ENCODE data around the gene H2AZ1. TPM values are rescaled to one million over a fixed set of nuclear protein-coding genes. Genes with fewer than 3 reads are reported as not detected.

H2AZ1 gene
- total and polyA plus RNA-seq, 4 donors, result 28.5 to 139 (median 103) TPM

DNA sequence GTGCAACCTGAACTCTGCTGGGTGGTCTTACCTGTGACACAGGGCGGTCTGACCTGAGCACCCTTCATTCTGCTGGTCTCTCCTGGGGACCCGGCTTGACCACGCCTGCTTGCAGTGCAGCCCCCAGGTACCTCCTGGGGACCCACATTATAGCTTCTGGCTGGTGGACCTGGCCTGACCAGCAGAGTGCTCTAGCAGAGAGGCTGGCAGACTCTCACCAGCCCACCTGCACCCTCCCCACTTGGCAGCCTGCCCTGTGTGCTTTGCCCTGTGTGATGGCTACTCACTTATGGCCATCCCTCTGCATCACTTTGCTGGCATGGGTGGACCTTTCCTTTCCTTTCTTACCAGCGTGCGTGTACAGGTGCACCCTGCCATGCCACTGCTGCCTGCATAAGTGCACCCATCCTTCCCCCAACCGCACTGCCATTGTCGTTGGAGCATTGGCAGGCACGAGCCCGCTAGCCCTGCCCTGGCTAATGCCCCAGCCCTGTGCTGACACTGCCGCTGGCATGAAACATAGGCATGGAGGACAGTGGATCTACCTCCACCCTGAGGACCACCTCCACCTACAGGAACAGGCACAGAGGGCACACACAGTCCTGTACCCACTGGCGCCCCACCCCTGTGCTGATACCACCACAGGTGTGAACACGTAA, 21.5 kb upstream of the H2AZ1 start (continued):
- TF ChIP-seq GABPA (IDR thresholded peaks at IDR 0.05 in 1 of 2, conservative IDR thresholded peaks at IDR 0.05 in 1 of 2) (no peak), REST (IDR thresholded peaks at IDR 0.05) (no peak), RXRA (IDR thresholded peaks at IDR 0.05) (no peak), NR2F2 (IDR thresholded peaks at IDR 0.05) (no peak), JUND (IDR thresholded peaks at IDR 0.05) (no peak), YY1 (IDR thresholded peaks at IDR 0.05) (no peak)

- DNase-seq (ENCODE audit: low spot score), result no peak
- Histone ChIP-seq H3K9me3 (ENCODE audit: control insufficient read depth in 4 of 4, low read length in 3 of 4) (no peaks in the 10 kb centered on the region), H3K27me3 (ENCODE audit: control insufficient read depth in 4 of 4, insufficient read depth in 4 of 4, low read length in 3 of 4) (peaks cover 0 to under 1% (median 0%) of the 10 kb centered on the region in 4 donors), H3K4me1 (ENCODE audit: control insufficient read depth in 4 of 4, insufficient read depth in 4 of 4, low read length in 3 of 4) (no peaks in the 10 kb centered on the region), H3K9ac (ENCODE audit: low read depth in 1 of 2, low read length in 2 of 2) (no peak overlapping the region), H3K36me3 (ENCODE audit: control insufficient read depth in 4 of 4, insufficient read depth in 3 of 4, low read depth in 1 of 4, low read length in 3 of 4) (no peaks in the 10 kb centered on the region), H3K27ac (ENCODE audit: low read depth in 1 of 2, low read length in 2 of 2) (no peak overlapping the region), H3K4me3 (ENCODE audit: low read depth in 1 of 3, low read length in 3 of 3) (no peak overlapping the region)
- no peak for TF ChIP-seq SP1 (IDR thresholded peaks at IDR 0.05)
- 72% methylated on average over 1 of the region's 1 CpG for WGBS
These were observed 18.3 kb upstream of the H2AZ1 start for GRCh38 chr4:99968330-99968729.

DNA sequence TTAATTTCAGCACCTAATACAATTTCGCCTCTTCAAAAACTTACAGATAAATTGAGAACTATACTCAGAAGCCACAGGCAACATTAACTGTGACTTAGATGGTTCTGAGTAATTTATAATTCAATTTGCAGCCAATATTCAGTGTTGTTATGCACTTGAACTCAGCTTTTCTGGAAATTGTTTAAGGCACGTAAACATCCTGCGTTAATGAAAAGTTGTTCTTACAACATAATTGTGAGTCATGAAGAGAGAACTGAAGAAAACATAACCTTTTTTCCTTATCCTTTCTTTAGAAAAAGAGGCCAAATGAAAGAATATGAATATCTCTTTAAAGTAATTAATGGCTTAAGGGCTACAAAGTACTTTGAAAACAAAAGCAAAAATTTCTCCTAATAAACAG, 16.6 kb upstream of the H2AZ1 start:
- no peaks in the 10 kb centered on the region for H3K36me3 ChIP-seq (ENCODE audit: control insufficient read depth in 4 of 4, insufficient read depth in 3 of 4, low read depth in 1 of 4, low read length in 3 of 4)
- no peaks in the 10 kb centered on the region for H3K4me1 ChIP-seq (ENCODE audit: control insufficient read depth in 4 of 4, insufficient read depth in 4 of 4, low read length in 3 of 4)
- H3K27ac ChIP-seq (ENCODE audit: low read depth in 1 of 2, low read length in 2 of 2), result no peak overlapping the region
- DNase-seq (ENCODE audit: low spot score), result no peak
- WGBS, result 95% methylated on average over 3 of the region's 3 CpGs
- no peak overlapping the region for H3K4me3 ChIP-seq (ENCODE audit: low read depth in 1 of 3, low read length in 3 of 3)
- H3K27me3 ChIP-seq (ENCODE audit: control insufficient read depth in 4 of 4, insufficient read depth in 4 of 4, low read length in 3 of 4), result no peaks in the 10 kb centered on the region
- H3K9ac ChIP-seq (ENCODE audit: low read depth in 1 of 2, low read length in 2 of 2), result no peak overlapping the region
- H3K9me3 ChIP-seq (ENCODE audit: control insufficient read depth in 4 of 4, low read length in 3 of 4), result no peaks in the 10 kb centered on the region
- TF ChIP-seq NR2F2 (IDR thresholded peaks at IDR 0.05) (no peak), FOXA1 (IDR thresholded peaks at IDR 0.05) (no peak), JUND (IDR thresholded peaks at IDR 0.05) (no peak), MAX (IDR thresholded peaks at IDR 0.05) (no peak), HNF4G (IDR thresholded peaks at IDR 0.05) (no peak), RXRA (IDR thresholded peaks at IDR 0.05) (no peak), ATF3 (IDR thresholded peaks at IDR 0.05) (no peak), FOXA2 (IDR thresholded peaks at IDR 0.05) (no peak), YY1 (IDR thresholded peaks at IDR 0.05) (no peak), TAF1 (conservative IDR thresholded peaks at IDR 0.05) (no peak), EGR1 (IDR thresholded peaks at IDR 0.05; ENCODE audit: low read depth in 2 of 2) (no peak)
- TF ChIP-seq, protein P1, sequence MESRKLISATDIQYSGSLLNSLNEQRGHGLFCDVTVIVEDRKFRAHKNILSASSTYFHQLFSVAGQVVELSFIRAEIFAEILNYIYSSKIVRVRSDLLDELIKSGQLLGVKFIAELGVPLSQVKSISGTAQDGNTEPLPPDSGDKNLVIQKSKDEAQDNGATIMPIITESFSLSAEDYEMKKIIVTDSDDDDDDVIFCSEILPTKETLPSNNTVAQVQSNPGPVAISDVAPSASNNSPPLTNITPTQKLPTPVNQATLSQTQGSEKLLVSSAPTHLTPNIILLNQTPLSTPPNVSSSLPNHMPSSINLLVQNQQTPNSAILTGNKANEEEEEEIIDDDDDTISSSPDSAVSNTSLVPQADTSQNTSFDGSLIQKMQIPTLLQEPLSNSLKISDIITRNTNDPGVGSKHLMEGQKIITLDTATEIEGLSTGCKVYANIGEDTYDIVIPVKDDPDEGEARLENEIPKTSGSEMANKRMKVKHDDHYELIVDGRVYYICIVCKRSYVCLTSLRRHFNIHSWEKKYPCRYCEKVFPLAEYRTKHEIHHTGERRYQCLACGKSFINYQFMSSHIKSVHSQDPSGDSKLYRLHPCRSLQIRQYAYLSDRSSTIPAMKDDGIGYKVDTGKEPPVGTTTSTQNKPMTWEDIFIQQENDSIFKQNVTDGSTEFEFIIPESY (IDR thresholded peaks at IDR 0.05), result no peak
- TF ChIP-seq, protein P2, sequence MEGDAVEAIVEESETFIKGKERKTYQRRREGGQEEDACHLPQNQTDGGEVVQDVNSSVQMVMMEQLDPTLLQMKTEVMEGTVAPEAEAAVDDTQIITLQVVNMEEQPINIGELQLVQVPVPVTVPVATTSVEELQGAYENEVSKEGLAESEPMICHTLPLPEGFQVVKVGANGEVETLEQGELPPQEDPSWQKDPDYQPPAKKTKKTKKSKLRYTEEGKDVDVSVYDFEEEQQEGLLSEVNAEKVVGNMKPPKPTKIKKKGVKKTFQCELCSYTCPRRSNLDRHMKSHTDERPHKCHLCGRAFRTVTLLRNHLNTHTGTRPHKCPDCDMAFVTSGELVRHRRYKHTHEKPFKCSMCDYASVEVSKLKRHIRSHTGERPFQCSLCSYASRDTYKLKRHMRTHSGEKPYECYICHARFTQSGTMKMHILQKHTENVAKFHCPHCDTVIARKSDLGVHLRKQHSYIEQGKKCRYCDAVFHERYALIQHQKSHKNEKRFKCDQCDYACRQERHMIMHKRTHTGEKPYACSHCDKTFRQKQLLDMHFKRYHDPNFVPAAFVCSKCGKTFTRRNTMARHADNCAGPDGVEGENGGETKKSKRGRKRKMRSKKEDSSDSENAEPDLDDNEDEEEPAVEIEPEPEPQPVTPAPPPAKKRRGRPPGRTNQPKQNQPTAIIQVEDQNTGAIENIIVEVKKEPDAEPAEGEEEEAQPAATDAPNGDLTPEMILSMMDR (IDR thresholded peaks at IDR 0.05; ENCODE audit: low read depth, low read length, missing input control), result no peak
